Measurements from ENCODE around the gene VKORC1L1.
A peak's percentile ranks its signal among the peaks of the same experiment; 100 is the strongest.
"Not testable (repeated sequence)": the region's sequence is repeated elsewhere in the genome, so short reads cannot be mapped to it uniquely, and the experiment has no call there.

The VKORC1L1 gene

DNA sequence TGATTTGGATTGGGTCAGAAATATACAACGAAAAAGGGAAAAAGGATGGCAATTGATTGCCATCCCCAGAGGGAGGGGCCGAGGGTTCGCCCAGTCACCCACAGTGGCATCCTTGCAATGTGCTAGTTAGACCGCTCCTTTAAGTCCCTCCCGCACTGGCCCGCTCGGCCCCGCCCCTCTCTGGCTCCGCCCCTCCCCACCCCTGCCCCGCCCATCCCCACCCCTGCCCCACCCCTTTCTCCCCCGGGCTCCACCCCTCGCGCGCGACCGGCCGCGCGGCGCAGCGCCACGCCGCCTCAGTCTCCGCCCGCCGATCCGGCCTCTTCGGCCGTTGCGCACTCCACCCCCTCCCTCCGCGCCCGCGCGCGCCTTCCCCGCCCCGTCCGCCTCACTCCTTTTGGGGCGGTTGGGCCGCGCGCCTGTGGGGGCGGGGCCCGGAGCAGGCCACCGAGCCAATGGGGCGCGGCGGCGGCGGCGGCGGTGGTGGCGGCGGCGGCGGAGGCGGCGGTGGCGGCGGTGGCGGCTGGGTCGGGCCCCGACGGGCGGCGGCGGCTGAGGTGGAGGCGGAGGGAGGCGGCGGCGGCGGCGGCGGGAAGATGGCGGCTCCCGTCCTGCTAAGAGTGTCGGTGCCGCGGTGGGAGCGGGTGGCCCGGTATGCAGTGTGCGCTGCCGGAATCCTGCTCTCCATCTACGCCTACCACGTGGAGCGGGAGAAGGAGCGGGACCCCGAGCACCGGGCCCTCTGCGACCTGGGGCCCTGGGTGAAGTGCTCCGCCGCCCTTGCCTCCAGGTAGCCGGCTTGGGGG, at the start of gene VKORC1L1:
TSS of gene VKORC1L1 (plus strand) at position 299 of the 806 bp plus-strand sequence. CDS start at position 597, 298 bp downstream.
- Histone ChIP-seq H3K27ac (ENCODE audit: low read depth, low read length) (peak within 1 kb of the TSS; percentile 80), H3K9me3 (ENCODE audit: control insufficient read depth, insufficient read depth, low read length) (no peaks in the 10 kb centered on the region), H3K36me3 (ENCODE audit: control insufficient read depth, insufficient read depth, low read length) (0 out of 2 replicates have a peak, but pooled peaks cover 4% of the 10 kb centered on the region), H3K4me3 (ENCODE audit: low read depth, low read length) (peak within 1 kb of the TSS; percentile 76), H3K9ac (ENCODE audit: low read depth, low read length) (peak within 1 kb of the TSS; percentile 84; the same call in 1 of the 2 replicates), H3K4me1 (ENCODE audit: control insufficient read depth, insufficient read depth, low read length) (no peaks in the 10 kb centered on the region), H3K27me3 (ENCODE audit: control insufficient read depth, insufficient read depth, low read length) (no peaks in the 10 kb centered on the region)

DNA sequence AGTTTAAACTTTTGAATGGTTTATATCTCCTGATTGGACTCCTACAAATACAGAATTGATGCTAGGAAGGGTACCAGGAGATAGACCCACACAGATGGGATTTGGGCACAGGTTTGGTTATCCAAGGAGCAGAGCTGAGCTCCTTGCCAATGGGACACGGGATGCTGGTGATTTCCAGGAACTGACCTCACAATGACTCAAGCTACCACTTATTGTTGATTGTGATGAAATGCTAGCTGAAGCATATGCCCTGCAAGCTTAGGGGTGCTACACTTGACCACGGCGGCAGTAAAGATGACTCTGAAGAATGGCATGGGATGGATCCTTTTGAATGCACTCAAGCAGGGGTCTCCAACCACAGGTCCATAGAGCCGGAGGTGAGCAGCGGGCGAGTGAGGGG, 45.5 kb upstream of the VKORC1L1 start:
- Histone ChIP-seq H3K27me3 (ENCODE audit: control insufficient read depth, insufficient read depth, low read length) (no peaks in the 10 kb centered on the region), H3K27ac (ENCODE audit: low read depth, low read length) (no peak overlapping the region), H3K9me3 (ENCODE audit: control insufficient read depth, insufficient read depth, low read length) (no peaks in the 10 kb centered on the region), H3K4me1 (ENCODE audit: control insufficient read depth, insufficient read depth, low read length) (no peaks in the 10 kb centered on the region), H3K36me3 (ENCODE audit: control insufficient read depth, insufficient read depth, low read length) (no peaks in the 10 kb centered on the region), H3K9ac (ENCODE audit: low read depth, low read length) (no peak overlapping the region), H3K4me3 (ENCODE audit: low read depth, low read length) (no peak overlapping the region)

DNA sequence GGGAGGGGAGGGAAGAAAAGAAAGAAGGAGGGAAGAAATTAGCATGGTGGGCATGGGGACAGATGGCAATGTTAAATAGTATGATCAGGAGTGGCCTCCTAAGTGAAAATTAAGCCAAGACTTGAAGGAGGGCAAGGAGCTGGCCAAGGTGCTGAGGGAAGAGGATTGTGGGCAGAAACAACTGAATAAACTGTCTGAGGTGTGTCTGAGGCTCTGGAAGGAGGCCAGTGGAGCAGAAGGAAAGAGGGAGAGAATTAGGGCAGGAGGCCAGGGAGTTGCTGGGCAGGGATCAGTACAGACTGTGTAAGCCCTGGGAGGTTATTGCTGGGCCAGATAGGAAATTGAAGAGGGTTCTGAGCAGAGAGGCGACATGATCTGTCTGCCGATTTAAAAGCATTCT, 40.6 kb upstream of the VKORC1L1 start:
- Histone ChIP-seq H3K4me1 (ENCODE audit: control insufficient read depth, insufficient read depth, low read length) (no peaks in the 10 kb centered on the region), H3K4me3 (ENCODE audit: low read depth, low read length) (no peak overlapping the region), H3K9me3 (ENCODE audit: control insufficient read depth, insufficient read depth, low read length) (no peaks in the 10 kb centered on the region), H3K36me3 (ENCODE audit: control insufficient read depth, insufficient read depth, low read length) (no peaks in the 10 kb centered on the region), H3K9ac (ENCODE audit: low read depth, low read length) (no peak overlapping the region), H3K27me3 (ENCODE audit: control insufficient read depth, insufficient read depth, low read length) (no peaks in the 10 kb centered on the region), H3K27ac (ENCODE audit: low read depth, low read length) (no peak overlapping the region)

DNA sequence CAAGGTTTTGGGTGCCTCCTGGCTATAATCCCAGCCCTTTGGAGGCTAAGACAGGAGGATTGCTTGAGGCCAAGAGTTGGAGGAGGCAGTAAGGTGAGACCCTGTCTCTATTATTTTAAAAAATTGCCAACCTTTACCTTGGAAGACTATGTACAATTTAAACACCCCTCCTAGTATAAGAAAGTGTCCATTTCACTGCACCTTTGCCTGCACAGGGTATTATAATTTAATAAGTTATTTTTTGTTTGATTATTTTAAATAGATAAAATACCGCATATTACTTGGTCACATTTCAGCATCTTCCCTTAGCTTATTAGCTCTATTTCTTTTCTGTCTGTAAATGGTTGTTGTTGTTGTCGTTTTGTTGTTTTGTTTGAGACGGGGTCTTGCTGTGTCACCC, 36.2 kb upstream of the VKORC1L1 start:
- H3K9me3 ChIP-seq (ENCODE audit: control insufficient read depth, insufficient read depth, low read length); H3K27me3 ChIP-seq (ENCODE audit: control insufficient read depth, insufficient read depth, low read length); H3K36me3 ChIP-seq (ENCODE audit: control insufficient read depth, insufficient read depth, low read length); H3K27ac ChIP-seq (ENCODE audit: low read depth, low read length); H3K4me3 ChIP-seq (ENCODE audit: low read depth, low read length); H3K4me1 ChIP-seq (ENCODE audit: control insufficient read depth, insufficient read depth, low read length); H3K9ac ChIP-seq (ENCODE audit: low read depth, low read length): not testable (repeated sequence)

DNA sequence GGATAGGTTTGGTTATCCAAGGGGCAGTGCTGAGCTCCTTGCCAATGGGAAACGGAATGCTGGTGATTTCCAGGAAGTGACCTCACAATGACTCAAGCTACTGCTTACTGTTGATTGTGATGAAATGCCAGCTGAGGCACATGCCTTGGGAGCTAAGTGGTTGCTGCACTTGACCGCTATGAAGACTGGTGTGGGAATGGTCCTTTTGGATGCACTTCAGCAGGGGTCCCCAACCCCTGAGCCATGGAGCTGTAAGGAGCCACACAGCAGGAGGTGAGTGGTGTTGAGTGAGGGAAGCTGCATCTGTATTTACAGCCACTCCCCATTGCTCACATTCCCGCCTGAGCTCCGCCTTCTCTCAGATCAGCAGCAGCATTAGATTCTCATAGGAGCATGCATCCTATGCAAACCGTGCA, 35.3 kb upstream of the VKORC1L1 start:
- H3K4me1 ChIP-seq (ENCODE audit: control insufficient read depth, insufficient read depth, low read length); H3K9me3 ChIP-seq (ENCODE audit: control insufficient read depth, insufficient read depth, low read length); H3K9ac ChIP-seq (ENCODE audit: low read depth, low read length); H3K27ac ChIP-seq (ENCODE audit: low read depth, low read length); H3K27me3 ChIP-seq (ENCODE audit: control insufficient read depth, insufficient read depth, low read length); H3K36me3 ChIP-seq (ENCODE audit: control insufficient read depth, insufficient read depth, low read length); H3K4me3 ChIP-seq (ENCODE audit: low read depth, low read length): not testable (repeated sequence)

DNA sequence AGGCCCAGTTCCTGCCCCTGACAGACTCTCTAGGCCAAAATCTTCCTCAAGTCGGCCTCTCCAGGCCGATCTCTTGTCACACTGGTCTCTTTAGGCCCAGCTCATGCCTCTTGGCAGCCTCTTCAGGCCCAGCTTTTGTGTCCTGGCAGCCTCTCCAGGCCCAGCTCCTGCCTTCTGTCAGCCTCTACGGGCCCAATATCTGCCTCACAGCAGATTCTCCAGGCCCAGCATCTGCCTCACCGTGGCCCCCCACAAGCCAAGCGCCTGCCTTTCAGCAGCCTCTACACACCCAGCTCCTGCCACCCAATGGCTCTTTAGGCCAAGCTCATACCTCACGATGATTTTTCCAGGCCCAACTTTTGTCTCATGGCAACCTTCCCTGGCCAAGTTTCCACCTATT, 33.0 kb upstream of the VKORC1L1 start:
- Histone ChIP-seq H3K27ac (ENCODE audit: low read depth, low read length) (no peak overlapping the region), H3K4me3 (ENCODE audit: low read depth, low read length) (no peak overlapping the region), H3K36me3 (ENCODE audit: control insufficient read depth, insufficient read depth, low read length) (no peaks in the 10 kb centered on the region), H3K27me3 (ENCODE audit: control insufficient read depth, insufficient read depth, low read length) (no peaks in the 10 kb centered on the region), H3K9me3 (ENCODE audit: control insufficient read depth, insufficient read depth, low read length) (no peaks in the 10 kb centered on the region), H3K9ac (ENCODE audit: low read depth, low read length) (no peak overlapping the region), H3K4me1 (ENCODE audit: control insufficient read depth, insufficient read depth, low read length) (no peaks in the 10 kb centered on the region; the same call in 1 of the 2 replicates)

DNA sequence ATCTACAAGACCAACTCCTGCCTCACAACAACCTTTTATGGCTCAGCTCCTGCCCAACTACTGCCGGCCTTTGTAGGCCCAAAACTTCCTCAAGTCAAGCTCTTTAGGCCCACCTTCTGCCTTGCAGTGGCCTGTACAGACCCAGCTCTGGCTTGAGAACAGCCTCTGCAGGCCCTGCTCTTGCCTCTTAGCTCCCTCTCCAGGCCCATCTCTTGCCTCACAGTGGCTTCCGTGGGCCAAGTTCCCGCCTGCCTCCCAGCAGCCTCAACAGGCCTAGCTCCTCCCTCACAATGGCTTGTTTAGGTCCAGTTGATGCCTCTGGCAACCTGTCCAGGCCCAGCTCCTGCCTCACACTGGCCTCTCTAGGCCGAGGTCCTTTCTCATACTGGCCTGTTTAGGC, 32.4 kb upstream of the VKORC1L1 start:
- Histone ChIP-seq H3K27ac (ENCODE audit: low read depth, low read length) (no peak overlapping the region), H3K36me3 (ENCODE audit: control insufficient read depth, insufficient read depth, low read length) (no peaks in the 10 kb centered on the region), H3K27me3 (ENCODE audit: control insufficient read depth, insufficient read depth, low read length) (no peaks in the 10 kb centered on the region), H3K9me3 (ENCODE audit: control insufficient read depth, insufficient read depth, low read length) (no peaks in the 10 kb centered on the region), H3K4me1 (ENCODE audit: control insufficient read depth, insufficient read depth, low read length) (no peaks in the 10 kb centered on the region; the same call in 1 of the 2 replicates), H3K9ac (ENCODE audit: low read depth, low read length) (no peak overlapping the region), H3K4me3 (ENCODE audit: low read depth, low read length) (no peak overlapping the region)

DNA sequence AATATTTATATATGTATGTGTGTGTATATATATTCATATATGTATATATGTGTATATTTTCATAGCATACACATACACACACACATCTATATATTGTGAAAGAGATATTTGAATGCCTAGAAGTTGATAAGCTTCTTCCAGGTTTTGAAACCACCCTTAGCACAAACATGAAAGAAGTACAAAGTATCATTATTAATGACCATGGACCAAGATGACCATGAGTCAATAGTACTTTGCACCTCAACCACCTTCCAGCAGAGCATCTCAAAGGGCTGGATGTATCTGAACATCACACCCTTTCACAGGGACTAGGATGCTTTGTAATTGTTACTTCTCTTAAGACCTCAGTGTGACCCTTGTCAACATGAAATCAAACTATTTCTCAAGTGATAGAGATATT, 29.3 kb upstream of the VKORC1L1 start:
- not testable (repeated sequence) for H3K9me3 ChIP-seq (ENCODE audit: control insufficient read depth, insufficient read depth, low read length); H3K4me1 ChIP-seq (ENCODE audit: control insufficient read depth, insufficient read depth, low read length)

DNA sequence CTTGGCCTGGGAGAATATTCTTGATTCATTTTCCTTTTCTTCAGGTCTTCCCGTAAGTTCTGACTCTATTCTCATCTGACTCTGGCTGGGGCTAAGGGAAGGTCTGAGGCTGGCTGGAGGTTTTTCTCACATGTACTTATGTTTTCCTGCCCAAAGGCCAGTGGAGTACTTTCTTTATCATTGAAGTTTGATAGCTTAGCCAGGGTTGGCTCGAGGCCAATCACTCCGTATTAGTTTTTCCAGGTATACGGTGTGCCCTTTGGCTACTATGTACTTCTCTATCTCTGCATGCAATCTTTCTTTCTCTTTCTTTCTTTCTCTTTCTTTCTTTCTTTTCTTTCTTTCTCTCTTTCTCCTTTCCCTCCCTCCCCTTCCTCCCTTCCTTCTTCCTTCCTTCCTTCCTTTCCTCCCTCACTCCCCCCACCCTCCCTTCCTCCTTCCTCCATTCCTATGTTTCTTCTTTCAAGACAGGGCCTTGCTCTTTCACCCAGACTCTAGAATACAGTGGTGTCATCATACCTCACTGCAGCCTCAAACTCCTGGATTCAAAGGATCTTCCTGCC, 26.8 kb upstream of the VKORC1L1 start:
- Histone ChIP-seq H3K4me1 (ENCODE audit: control insufficient read depth, insufficient read depth, low read length) (no peaks in the 10 kb centered on the region), H3K4me3 (ENCODE audit: low read depth, low read length) (no peak overlapping the region), H3K27ac (ENCODE audit: low read depth, low read length) (no peak overlapping the region), H3K27me3 (ENCODE audit: control insufficient read depth, insufficient read depth, low read length) (no peaks in the 10 kb centered on the region), H3K36me3 (ENCODE audit: control insufficient read depth, insufficient read depth, low read length) (no peaks in the 10 kb centered on the region), H3K9me3 (ENCODE audit: control insufficient read depth, insufficient read depth, low read length) (no peaks in the 10 kb centered on the region), H3K9ac (ENCODE audit: low read depth, low read length) (no peak overlapping the region)

More for the DNA sequence above, 29.3 kb upstream of the VKORC1L1 start:
- H3K36me3 ChIP-seq (ENCODE audit: control insufficient read depth, insufficient read depth, low read length); H3K9ac ChIP-seq (ENCODE audit: low read depth, low read length); H3K27me3 ChIP-seq (ENCODE audit: control insufficient read depth, insufficient read depth, low read length); H3K27ac ChIP-seq (ENCODE audit: low read depth, low read length); H3K4me3 ChIP-seq (ENCODE audit: low read depth, low read length): not testable (repeated sequence)

DNA sequence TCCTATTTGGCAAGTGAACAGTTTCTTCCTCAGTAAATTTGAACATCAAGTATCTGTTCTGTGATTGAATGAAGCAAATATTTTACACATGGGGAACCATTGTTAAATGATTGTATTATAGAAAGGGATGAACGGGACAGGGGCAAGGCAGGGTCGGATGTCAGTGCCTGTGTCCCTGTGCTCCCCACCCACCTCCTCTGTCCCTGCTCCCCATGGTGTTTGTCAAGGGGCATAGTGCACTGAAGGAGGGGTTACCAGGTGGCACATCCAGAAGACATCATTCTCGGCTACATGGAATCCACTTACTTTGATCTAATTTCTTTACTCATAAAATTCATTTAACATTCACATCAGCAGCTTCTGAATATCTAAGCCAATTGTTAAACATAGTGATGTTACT, 19.4 kb upstream of the VKORC1L1 start:
- H3K27ac ChIP-seq (ENCODE audit: low read depth, low read length); H3K4me3 ChIP-seq (ENCODE audit: low read depth, low read length); H3K9ac ChIP-seq (ENCODE audit: low read depth, low read length); H3K27me3 ChIP-seq (ENCODE audit: control insufficient read depth, insufficient read depth, low read length); H3K4me1 ChIP-seq (ENCODE audit: control insufficient read depth, insufficient read depth, low read length); H3K36me3 ChIP-seq (ENCODE audit: control insufficient read depth, insufficient read depth, low read length); H3K9me3 ChIP-seq (ENCODE audit: control insufficient read depth, insufficient read depth, low read length): not testable (repeated sequence)

DNA sequence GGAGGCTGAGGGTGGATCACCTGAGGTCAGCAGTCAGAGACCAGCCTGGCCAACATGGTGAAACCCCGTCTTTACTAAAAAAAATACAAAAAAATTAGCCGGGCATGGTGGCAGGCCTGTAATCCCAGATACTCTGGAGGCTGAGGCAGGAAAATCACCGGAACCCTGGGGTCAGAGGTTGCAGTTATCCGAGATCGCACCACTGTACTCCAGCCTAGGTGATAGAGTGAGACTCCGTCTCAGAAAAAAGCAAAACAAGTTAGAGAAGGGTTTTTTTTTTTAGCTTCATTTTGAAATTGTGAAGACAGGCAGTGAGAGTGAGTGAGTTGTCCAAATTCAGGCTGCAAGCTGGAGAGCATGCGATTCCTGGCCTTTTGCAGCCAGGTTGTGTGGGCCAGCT, 19.0 kb upstream of the VKORC1L1 start:
- H3K27ac ChIP-seq (ENCODE audit: low read depth, low read length); H3K36me3 ChIP-seq (ENCODE audit: control insufficient read depth, insufficient read depth, low read length); H3K27me3 ChIP-seq (ENCODE audit: control insufficient read depth, insufficient read depth, low read length); H3K4me1 ChIP-seq (ENCODE audit: control insufficient read depth, insufficient read depth, low read length); H3K9me3 ChIP-seq (ENCODE audit: control insufficient read depth, insufficient read depth, low read length); H3K9ac ChIP-seq (ENCODE audit: low read depth, low read length); H3K4me3 ChIP-seq (ENCODE audit: low read depth, low read length): not testable (repeated sequence)

Measured in HUES48 (cell line).